ENCODE results near the gene MYO5A.

The MYO5A gene

GRCh38 chr15:52317022-52317421, 211.7 kb downstream of the MYO5A start:
- H3K4me1 ChIP-seq (ENCODE audit: control insufficient read depth, low read depth, low read length), result no peaks in the 10 kb centered on the region
- H2BK5ac ChIP-seq (ENCODE audit: low read length), result no peak overlapping the region
- no peaks in the 10 kb centered on the region for H3K36me3 ChIP-seq (ENCODE audit: control insufficient read depth, insufficient read depth, low read length)
- no peak overlapping the region for H4K8ac ChIP-seq (ENCODE audit: low read depth, low read length)
- H3K27me3 ChIP-seq (ENCODE audit: insufficient read depth, low read length, poor library complexity), result no peaks in the 10 kb centered on the region
- no peak overlapping the region for H3K23ac ChIP-seq (ENCODE audit: low read length)
- H4K5ac ChIP-seq (ENCODE audit: low read length), result no peak overlapping the region
- no peak overlapping the region for H3K4me2 ChIP-seq (ENCODE audit: low read length)
- WGBS (ENCODE audit: extremely low coverage, insufficient coverage, low lambda C conversion rate), result no CpG with 5 or more reads among the region's 2 CpGs
- H3K56ac ChIP-seq (ENCODE audit: low read length), result no peak overlapping the region
- DNase-seq, result no peak
- H3K79me2 ChIP-seq (ENCODE audit: control insufficient read depth, insufficient read depth, low read length), result no peaks in the 10 kb centered on the region
- H2AK5ac ChIP-seq (ENCODE audit: low read length), result no peak overlapping the region
- no peak overlapping the region for H3K4me3 ChIP-seq (ENCODE audit: low read length)
- no peak overlapping the region for H3K27ac ChIP-seq (ENCODE audit: low read depth, low read length)
- H3K18ac ChIP-seq (ENCODE audit: low read length), result no peak overlapping the region
- no peaks in the 10 kb centered on the region for H3K79me1 ChIP-seq (ENCODE audit: low read length)
- no peak overlapping the region for H3K9ac ChIP-seq (ENCODE audit: low read length)
- H2BK120ac ChIP-seq (ENCODE audit: low read depth, low read length), result no peak overlapping the region
- no peak overlapping the region for H3K4ac ChIP-seq (ENCODE audit: low read depth, low read length)
- no peak overlapping the region for H2BK15ac ChIP-seq (replicated peaks; ENCODE audit: low read depth)

GRCh38 chr15:52309154-52309548, 219.5 kb downstream of the MYO5A start:
- Histone ChIP-seq H3K4ac (ENCODE audit: low read depth, low read length) (no peak overlapping the region), H3K4me3 (ENCODE audit: low read length) (no peak overlapping the region), H2AK5ac (ENCODE audit: low read length) (no peak overlapping the region), H3K4me1 (ENCODE audit: control insufficient read depth, low read depth, low read length) (no peaks in the 10 kb centered on the region), H2BK120ac (ENCODE audit: low read depth, low read length) (no peak overlapping the region), H3K23ac (ENCODE audit: low read length) (no peak overlapping the region), H2BK5ac (ENCODE audit: low read length) (no peak overlapping the region), H3K27me3 (ENCODE audit: insufficient read depth, low read length, poor library complexity) (no peaks in the 10 kb centered on the region), H3K36me3 (ENCODE audit: control insufficient read depth, insufficient read depth, low read length) (no peaks in the 10 kb centered on the region), H3K4me2 (ENCODE audit: low read length) (no peak overlapping the region), H3K79me1 (ENCODE audit: low read length) (no peaks in the 10 kb centered on the region), H3K18ac (ENCODE audit: low read length) (no peak overlapping the region), H4K5ac (ENCODE audit: low read length) (no peak overlapping the region), H3K27ac (ENCODE audit: low read depth, low read length) (no peak overlapping the region), H3K9ac (ENCODE audit: low read length) (no peak overlapping the region), H2BK15ac (replicated peaks; ENCODE audit: low read depth) (no peak overlapping the region), H4K8ac (ENCODE audit: low read depth, low read length) (no peak overlapping the region), H3K56ac (ENCODE audit: low read length) (no peak overlapping the region), H3K79me2 (ENCODE audit: control insufficient read depth, insufficient read depth, low read length) (no peaks in the 10 kb centered on the region)
- no peak for DNase-seq
- no CpG with 5 or more reads among the region's 6 CpGs for WGBS (ENCODE audit: extremely low coverage, insufficient coverage, low lambda C conversion rate)

- Histone ChIP-seq H3K56ac (ENCODE audit: low read length) (no peak overlapping the region), H3K4me1 (ENCODE audit: control insufficient read depth, low read depth, low read length) (no peaks in the 10 kb centered on the region), H2BK5ac (ENCODE audit: low read length) (no peak overlapping the region), H3K27me3 (ENCODE audit: insufficient read depth, low read length, poor library complexity) (no peaks in the 10 kb centered on the region), H3K4me2 (ENCODE audit: low read length) (no peak overlapping the region), H3K9ac (ENCODE audit: low read length) (no peak overlapping the region), H2BK120ac (ENCODE audit: low read depth, low read length) (no peak overlapping the region), H3K79me2 (ENCODE audit: control insufficient read depth, insufficient read depth, low read length) (no peaks in the 10 kb centered on the region), H3K18ac (ENCODE audit: low read length) (no peak overlapping the region), H3K4me3 (ENCODE audit: low read length) (no peak overlapping the region), H4K8ac (ENCODE audit: low read depth, low read length) (no peak overlapping the region), H4K5ac (ENCODE audit: low read length) (no peak overlapping the region), H3K79me1 (ENCODE audit: low read length) (no peaks in the 10 kb centered on the region), H3K36me3 (ENCODE audit: control insufficient read depth, insufficient read depth, low read length) (no peaks in the 10 kb centered on the region), H3K23ac (ENCODE audit: low read length) (no peak overlapping the region), H2AK5ac (ENCODE audit: low read length) (no peak overlapping the region), H3K4ac (ENCODE audit: low read depth, low read length) (no peak overlapping the region), H3K27ac (ENCODE audit: low read depth, low read length) (no peak overlapping the region), H2BK15ac (replicated peaks; ENCODE audit: low read depth) (no peak overlapping the region)
- no CpG with 5 or more reads among the region's 8 CpGs for WGBS (ENCODE audit: extremely low coverage, insufficient coverage, low lambda C conversion rate)
- DNase-seq, result no peak
These were observed 220.1 kb downstream of the MYO5A start for GRCh38 chr15:52308446-52309153.

- no peaks in the 10 kb centered on the region for H3K79me1 ChIP-seq (ENCODE audit: low read length)
- H2BK5ac ChIP-seq (ENCODE audit: low read length), result no peak overlapping the region
- H4K5ac ChIP-seq (ENCODE audit: low read length), result no peak overlapping the region
- no peak overlapping the region for H2BK120ac ChIP-seq (ENCODE audit: low read depth, low read length)
- H3K4me2 ChIP-seq (ENCODE audit: low read length), result no peak overlapping the region
- H3K23ac ChIP-seq (ENCODE audit: low read length), result no peak overlapping the region
- H3K9ac ChIP-seq (ENCODE audit: low read length), result no peak overlapping the region
- H3K56ac ChIP-seq (ENCODE audit: low read length), result no peak overlapping the region
- H3K27me3 ChIP-seq (ENCODE audit: insufficient read depth, low read length, poor library complexity), result no peaks in the 10 kb centered on the region
- whole genome bisulfite sequencing (ENCODE audit: extremely low coverage, insufficient coverage, low lambda C conversion rate), result 100% methylated on average over 2 of the region's 4 CpGs
- DNase-seq, result no peak
- H3K4ac ChIP-seq (ENCODE audit: low read depth, low read length), result no peak overlapping the region
- no peak overlapping the region for H2BK15ac ChIP-seq (replicated peaks; ENCODE audit: low read depth)
- no peak overlapping the region for H2AK5ac ChIP-seq (ENCODE audit: low read length)
- H3K18ac ChIP-seq (ENCODE audit: low read length), result no peak overlapping the region
- no peak overlapping the region for H3K4me3 ChIP-seq (ENCODE audit: low read length)
- no peaks in the 10 kb centered on the region for H3K36me3 ChIP-seq (ENCODE audit: control insufficient read depth, insufficient read depth, low read length)
- H3K27ac ChIP-seq (ENCODE audit: low read depth, low read length), result no peak overlapping the region
- H3K4me1 ChIP-seq (ENCODE audit: control insufficient read depth, low read depth, low read length), result no peaks in the 10 kb centered on the region
- no peak overlapping the region for H4K8ac ChIP-seq (ENCODE audit: low read depth, low read length)
- H3K79me2 ChIP-seq (ENCODE audit: control insufficient read depth, insufficient read depth, low read length), result no peaks in the 10 kb centered on the region
These were observed 220.8 kb downstream of the MYO5A start for GRCh38 chr15:52307847-52308246.

- H3K4me2 ChIP-seq (ENCODE audit: low read length), result no peak overlapping the region
- H2BK15ac ChIP-seq (replicated peaks; ENCODE audit: low read depth), result no peak overlapping the region
- H3K9ac ChIP-seq (ENCODE audit: low read length), result no peak overlapping the region
- no peak overlapping the region for H2BK5ac ChIP-seq (ENCODE audit: low read length)
- H3K27ac ChIP-seq (ENCODE audit: low read depth, low read length), result no peak overlapping the region
- H3K4me3 ChIP-seq (ENCODE audit: low read length), result no peak overlapping the region
- no peak overlapping the region for H2AK5ac ChIP-seq (ENCODE audit: low read length)
- no peaks in the 10 kb centered on the region for H3K36me3 ChIP-seq (ENCODE audit: control insufficient read depth, insufficient read depth, low read length)
- no peaks in the 10 kb centered on the region for H3K27me3 ChIP-seq (ENCODE audit: insufficient read depth, low read length, poor library complexity)
- no peaks in the 10 kb centered on the region for H3K4me1 ChIP-seq (ENCODE audit: control insufficient read depth, low read depth, low read length)
- no peaks in the 10 kb centered on the region for H3K79me1 ChIP-seq (ENCODE audit: low read length)
- no peak overlapping the region for H4K5ac ChIP-seq (ENCODE audit: low read length)
- WGBS (ENCODE audit: extremely low coverage, insufficient coverage, low lambda C conversion rate), result no CpG with 5 or more reads among the region's 1 CpG
- H4K8ac ChIP-seq (ENCODE audit: low read depth, low read length), result no peak overlapping the region
- no peak overlapping the region for H3K4ac ChIP-seq (ENCODE audit: low read depth, low read length)
- no peak overlapping the region for H2BK120ac ChIP-seq (ENCODE audit: low read depth, low read length)
- H3K56ac ChIP-seq (ENCODE audit: low read length), result no peak overlapping the region
- no peaks in the 10 kb centered on the region for H3K79me2 ChIP-seq (ENCODE audit: control insufficient read depth, insufficient read depth, low read length)
- no peak for DNase-seq
- H3K18ac ChIP-seq (ENCODE audit: low read length), result no peak overlapping the region
- no peak overlapping the region for H3K23ac ChIP-seq (ENCODE audit: low read length)
These were observed 222.4 kb downstream of the MYO5A start for GRCh38 chr15:52306270-52306669.

Measured in mesendoderm (in vitro differentiated cells).